ENCODE data around the gene EIF3F. TPM values are rescaled to one million over a fixed set of nuclear protein-coding genes. Genes with fewer than 3 reads are reported as not detected.

Gene EIF3F
- total and polyA plus RNA-seq, 2 of the 13 experiments (the other 11 are each of a cell fraction or from before 2014, with no cell fraction given), result 109 to 191 TPM

DNA sequence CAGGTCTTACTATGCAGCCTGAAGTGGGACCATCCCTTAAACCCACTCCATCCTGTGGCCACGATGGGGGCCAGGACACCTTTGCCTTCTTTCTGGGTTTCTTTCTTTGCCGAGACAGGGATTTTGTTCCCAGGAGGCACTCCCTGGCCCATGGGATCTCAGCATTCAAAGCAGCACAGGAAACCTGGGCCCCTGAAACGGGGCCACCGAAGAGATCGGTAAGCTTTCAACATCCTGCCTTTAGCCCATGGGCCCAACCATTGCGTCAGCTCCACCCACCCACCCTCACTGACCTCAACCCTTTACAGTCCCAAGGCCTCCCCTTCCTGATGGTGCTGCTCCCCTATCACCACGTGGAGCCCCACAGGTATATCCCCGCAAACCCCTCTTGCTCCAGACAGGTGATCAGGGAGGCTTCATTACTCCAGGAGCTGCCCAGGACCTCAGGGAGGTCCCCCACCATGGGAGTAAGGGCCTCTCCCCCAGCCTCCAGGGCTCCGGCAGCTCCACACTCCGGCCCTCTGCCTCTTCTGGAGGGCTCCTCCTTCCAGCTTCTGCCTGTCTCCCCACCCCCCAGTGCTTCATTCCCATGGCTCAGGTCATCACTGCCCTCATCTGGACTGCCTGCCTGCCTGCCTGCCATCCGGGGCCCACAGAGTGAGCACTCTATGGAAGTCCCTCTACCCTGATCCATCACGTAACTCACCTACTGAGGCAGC is 51.8 kb downstream of the EIF3F start:
- FAIRE-seq (no peak), ATAC-seq (no peak; the same call in 2 of the 3 replicates), DNase-seq (ENCODE audit: low spot score) (no peak)
- no TSS peak for BruUV-seq (replicated peaks)
- Histone ChIP-seq H3K9me3 (ENCODE audit: low read length) (no peaks in the 10 kb centered on the region), H3K79me2 (ENCODE audit: insufficient read depth, low read length) (no peaks in the 10 kb centered on the region), H3K27ac (ENCODE audit: extremely low read length, insufficient read depth, low read length) (no peak overlapping the region), H3K4me3 (replicated peaks in 1 of 3; ENCODE audit: insufficient read depth in 1 of 3, low read depth in 2 of 3, low read length in 3 of 3) (no peak overlapping the region), H3K9ac (ENCODE audit: insufficient read depth, low read depth, low read length) (no peak overlapping the region), H3K27me3 (ENCODE audit: control insufficient read depth in 1 of 2, insufficient read depth in 2 of 2, low read length in 2 of 2) (peaks cover 0 to 3% of the 10 kb centered on the region in 2 experiments; a peak in 2 of 5 replicates), H2AFZ (ENCODE audit: low read length) (no peak overlapping the region), H3K4me2 (ENCODE audit: low read depth, low read length) (no peak overlapping the region), H4K20me1 (ENCODE audit: insufficient read depth, low read length) (no peaks in the 10 kb centered on the region), H3K4me1 (ENCODE audit: insufficient read depth, low read length) (no peaks in the 10 kb centered on the region), H3K36me3 (replicated peaks in 1 of 2; ENCODE audit: control insufficient read depth in 1 of 2, insufficient read depth in 2 of 2, low read length in 2 of 2) (no peaks in the 10 kb centered on the region)
- POLR2A ChIA-PET, result no interaction called here
- in situ Hi-C loops (cut with HindIII; ENCODE audit: extremely low pct_ligation_motif_present, low pct_unique_long_range_greater_than_20kb) (no loop called here), intact Hi-C loops (cut with micrococcal nuclease; ENCODE audit: unreplicated experiment) (no loop called here)
- CTCF ChIA-PET (ENCODE audit: low intra/inter-chr PET ratio, low total read pairs), result no interaction called here
- 36% methylated on average over 9 of the region's 12 CpGs for WGBS (ENCODE audit: low lambda C conversion rate)
- TF ChIP-seq HNRNPUL1 (IDR thresholded peaks at IDR 0.05; ENCODE audit: low read depth, low read length) (no peak), ZNF496 (CRISPR knock-in tag; IDR thresholded peaks at IDR 0.05; ENCODE audit: insufficient replicate concordance) (no peak), IKZF1 (IDR thresholded peaks at IDR 0.05) (no peak)

GRCh38 chr11:8039530-8040260 is 52.6 kb downstream of the EIF3F start:
- no TSS peak for BruUV-seq (replicated peaks)
- intact Hi-C loops (cut with micrococcal nuclease; ENCODE audit: unreplicated experiment) (no loop called here), in situ Hi-C loops (cut with HindIII; ENCODE audit: extremely low pct_ligation_motif_present, low pct_unique_long_range_greater_than_20kb) (no loop called here)
- H2AFZ ChIP-seq (ENCODE audit: low read length), result no peak overlapping the region
- H3K4me2 ChIP-seq (ENCODE audit: low read depth, low read length), result no peak overlapping the region
- CTCF ChIA-PET (ENCODE audit: low intra/inter-chr PET ratio, low total read pairs), result no interaction called here
- no peaks in the 10 kb centered on the region; a peak in 2 of 5 replicates for H3K27me3 ChIP-seq (ENCODE audit: control insufficient read depth in 1 of 2, insufficient read depth in 2 of 2, low read length in 2 of 2)
- no peak overlapping the region for H3K27ac ChIP-seq (ENCODE audit: extremely low read length, insufficient read depth, low read length)
- H3K9ac ChIP-seq (ENCODE audit: insufficient read depth, low read depth, low read length), result no peak overlapping the region
- POLR2A ChIA-PET, result no interaction called here
- FAIRE-seq, result no peak
- no peak for ATAC-seq
- H3K4me1 ChIP-seq (ENCODE audit: insufficient read depth, low read length), result no peaks in the 10 kb centered on the region
- no peaks in the 10 kb centered on the region for H3K9me3 ChIP-seq (ENCODE audit: low read length)
- H3K36me3 ChIP-seq (replicated peaks in 1 of 2; ENCODE audit: control insufficient read depth in 1 of 2, insufficient read depth in 2 of 2, low read length in 2 of 2), result no peaks in the 10 kb centered on the region
- DNase-seq (ENCODE audit: low spot score), result no peak
- no peak overlapping the region for H3K4me3 ChIP-seq (replicated peaks in 1 of 3; ENCODE audit: insufficient read depth in 1 of 3, low read depth in 2 of 3, low read length in 3 of 3)
- no peaks in the 10 kb centered on the region for H3K79me2 ChIP-seq (ENCODE audit: insufficient read depth, low read length)
- no peaks in the 10 kb centered on the region for H4K20me1 ChIP-seq (ENCODE audit: insufficient read depth, low read length)
- WGBS (ENCODE audit: low lambda C conversion rate), result 44% methylated on average over 9 of the region's 10 CpGs
- TF ChIP-seq MNT (IDR thresholded peaks at IDR 0.05), result no peak
- no peak for TF ChIP-seq PLSCR1 (CRISPR knock-in tag; IDR thresholded peaks at IDR 0.05; ENCODE audit: borderline replicate concordance)
- TF ChIP-seq GPBP1L1 (CRISPR knock-in tag; IDR thresholded peaks at IDR 0.05), result no peak
- TF ChIP-seq MAFF (IDR thresholded peaks at IDR 0.05; ENCODE audit: low read depth, low read length), result no peak
- no peak for TF ChIP-seq GLI4 (CRISPR knock-in tag; IDR thresholded peaks at IDR 0.05; ENCODE audit: borderline replicate concordance)
- no peak for TF ChIP-seq CHD4 (IDR thresholded peaks at IDR 0.05; ENCODE audit: borderline replicate concordance, low read length)
- TF ChIP-seq ZNF770 (CRISPR knock-in tag; IDR thresholded peaks at IDR 0.05), result no peak

Data from HepG2 (cell line).